Urinary bladder (tissue), 4 donors: ENCODE results near the gene IGSF9B. TPM values are rescaled to one million over a fixed set of nuclear protein-coding genes. Genes with fewer than 3 reads are reported as not detected.

Source experiments
- DNase-seq: peaks from one replicate; pipeline ENCODE4 v3.0.0-alpha.2; 2015; ENCODE audit errors: extremely low spot score
- H3K27ac ChIP-seq: one replicate; pipeline ENCODE4 v1.5.1; 2013; ENCODE audit warnings: low read depth, mild to moderate bottlenecking, moderate library complexity
- H3K36me3 ChIP-seq: one replicate; pipeline ENCODE4 v1.6.1; 2013; ENCODE audit warnings: mild to moderate bottlenecking, moderate library complexity; ENCODE audit not compliant: insufficient read depth
- H3K4me1 ChIP-seq: one replicate; pipeline ENCODE4 v1.6.1; 2013; ENCODE audit warnings: mild to moderate bottlenecking, moderate library complexity; ENCODE audit not compliant: insufficient read depth
- H3K4me3 ChIP-seq: one replicate; pipeline ENCODE4 v1.5.1; 2013; ENCODE audit warnings: low read depth, low read length
- WGBS: extraction: QIAGEN DNeasy Blood & Tissue Kit; methylation state at CpG from one replicate; pipeline ENCODE4 v1.1.7; 2013; 5-methylcytosine and 5-hydroxymethylcytosine counted together
- polyA plus RNA-seq: library from polyadenylated mRNA; stranded (reverse); fragments of 200-250 nt; gene quantifications from one replicate; pipeline ENCODE4 v1.2.3, GENCODE V29; 2013
- total RNA-seq: library from RNA; depleted of rRNA; stranded (reverse); fragments of >200 nt; gene quantifications from one replicate; pipeline ENCODE4 v1.2.3, GENCODE V29; 2014
- donor health status: healthy with polysubstance abuse.
- donor health status: healthy.

IGSF9B gene
- total and polyA plus RNA-seq, 2 donors: 11.4 to 14.0 TPM

DNA sequence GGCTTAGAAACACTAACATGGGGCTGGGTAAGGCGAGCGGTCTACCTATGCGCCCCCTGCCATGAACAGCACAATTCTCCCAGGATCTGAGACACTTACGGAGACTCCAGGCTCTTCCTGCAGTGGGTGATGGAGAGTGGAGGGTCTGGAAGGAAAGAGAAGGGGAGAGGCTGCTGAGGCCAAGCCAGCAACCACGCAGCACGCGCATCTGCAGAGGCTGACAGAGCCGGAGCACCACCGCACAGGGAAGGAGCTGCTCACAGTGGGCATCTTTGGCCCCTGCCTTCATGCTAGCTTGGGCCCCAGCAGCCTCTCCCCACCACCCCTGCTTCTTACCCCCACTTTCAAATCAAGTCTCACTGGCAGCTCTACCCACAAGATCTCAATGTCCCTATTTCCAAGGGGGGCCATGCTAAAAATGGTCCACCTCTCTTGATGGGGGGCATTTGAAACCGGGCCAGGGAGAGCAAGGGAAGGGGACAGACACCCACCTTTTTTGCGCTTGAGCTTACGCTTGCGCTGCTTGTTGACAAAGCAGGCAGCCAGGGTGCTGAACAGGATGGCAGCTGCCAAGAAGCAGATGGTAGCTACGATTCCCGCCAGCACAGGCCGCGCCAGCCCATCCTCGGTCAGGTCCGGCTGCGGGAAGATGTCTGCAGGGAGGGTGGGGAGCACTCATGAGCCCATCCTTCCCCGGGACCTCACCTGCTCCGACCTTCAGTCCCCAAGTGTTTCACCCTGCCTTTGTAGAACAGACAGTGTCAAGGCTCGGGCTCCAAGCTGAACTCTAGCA lies 34.5 kb downstream of the IGSF9B start:
- H3K36me3 ChIP-seq: no peaks in the 10 kb centered on the region
- H3K4me1 ChIP-seq: no peaks in the 10 kb centered on the region
- 93% methylated on average over 23 of the region's 23 CpGs for WGBS
- no peak overlapping the region for H3K4me3 ChIP-seq
- no peak for DNase-seq
- H3K27ac ChIP-seq: no peak overlapping the region

DNA sequence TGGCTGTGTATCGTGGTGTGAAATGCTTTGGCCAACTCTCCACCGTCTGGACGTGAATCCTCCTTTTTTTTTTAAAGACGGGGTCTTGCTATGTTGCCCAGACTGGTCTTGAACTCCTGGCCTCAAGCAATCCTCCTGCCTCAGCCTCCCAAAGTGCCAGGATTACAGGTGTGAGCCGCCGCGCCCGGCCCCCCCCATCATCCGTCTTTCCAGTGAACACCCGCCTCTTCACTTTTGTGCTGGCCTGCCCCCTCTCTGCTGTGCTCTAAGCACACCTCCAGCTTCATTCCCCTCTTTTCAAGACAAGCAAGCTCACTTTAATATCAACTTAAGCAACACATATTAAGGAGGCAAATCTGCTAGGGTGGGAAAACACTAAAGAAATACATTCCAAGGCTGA lies 35.3 kb downstream of the IGSF9B start:
- Histone ChIP-seq H3K27ac (no peak overlapping the region), H3K4me1 (no peaks in the 10 kb centered on the region), H3K4me3 (no peak overlapping the region), H3K36me3 (no peaks in the 10 kb centered on the region)
- WGBS: 95% methylated on average over 10 of the region's 10 CpGs
- DNase-seq: no peak

DNA sequence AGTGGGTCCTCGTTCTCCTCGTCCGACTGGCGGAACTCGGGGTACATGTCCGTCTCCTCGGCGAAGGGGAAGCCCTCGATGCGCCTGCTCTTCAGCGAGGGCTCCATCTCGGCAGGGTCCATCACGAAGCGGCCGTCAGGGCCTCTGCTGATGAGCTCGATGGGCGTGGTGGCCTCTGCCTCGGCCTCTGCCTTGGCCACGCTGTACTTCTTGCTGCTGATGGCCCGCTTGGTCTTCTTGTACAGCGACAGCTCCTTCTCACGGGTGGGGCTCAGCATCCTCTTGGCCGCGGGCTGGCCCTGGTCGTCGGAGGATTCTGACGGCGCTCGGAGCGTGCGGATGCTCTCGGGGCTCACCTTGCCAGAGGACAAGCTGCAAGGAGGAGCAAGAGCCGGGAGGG lies 35.7 kb downstream of the IGSF9B start:
- H3K4me1 ChIP-seq: no peaks in the 10 kb centered on the region
- no peak overlapping the region for H3K4me3 ChIP-seq
- 96% methylated on average over 33 of the region's 33 CpGs for WGBS
- DNase-seq: no peak
- no peak overlapping the region for H3K27ac ChIP-seq
- no peaks in the 10 kb centered on the region for H3K36me3 ChIP-seq

DNA sequence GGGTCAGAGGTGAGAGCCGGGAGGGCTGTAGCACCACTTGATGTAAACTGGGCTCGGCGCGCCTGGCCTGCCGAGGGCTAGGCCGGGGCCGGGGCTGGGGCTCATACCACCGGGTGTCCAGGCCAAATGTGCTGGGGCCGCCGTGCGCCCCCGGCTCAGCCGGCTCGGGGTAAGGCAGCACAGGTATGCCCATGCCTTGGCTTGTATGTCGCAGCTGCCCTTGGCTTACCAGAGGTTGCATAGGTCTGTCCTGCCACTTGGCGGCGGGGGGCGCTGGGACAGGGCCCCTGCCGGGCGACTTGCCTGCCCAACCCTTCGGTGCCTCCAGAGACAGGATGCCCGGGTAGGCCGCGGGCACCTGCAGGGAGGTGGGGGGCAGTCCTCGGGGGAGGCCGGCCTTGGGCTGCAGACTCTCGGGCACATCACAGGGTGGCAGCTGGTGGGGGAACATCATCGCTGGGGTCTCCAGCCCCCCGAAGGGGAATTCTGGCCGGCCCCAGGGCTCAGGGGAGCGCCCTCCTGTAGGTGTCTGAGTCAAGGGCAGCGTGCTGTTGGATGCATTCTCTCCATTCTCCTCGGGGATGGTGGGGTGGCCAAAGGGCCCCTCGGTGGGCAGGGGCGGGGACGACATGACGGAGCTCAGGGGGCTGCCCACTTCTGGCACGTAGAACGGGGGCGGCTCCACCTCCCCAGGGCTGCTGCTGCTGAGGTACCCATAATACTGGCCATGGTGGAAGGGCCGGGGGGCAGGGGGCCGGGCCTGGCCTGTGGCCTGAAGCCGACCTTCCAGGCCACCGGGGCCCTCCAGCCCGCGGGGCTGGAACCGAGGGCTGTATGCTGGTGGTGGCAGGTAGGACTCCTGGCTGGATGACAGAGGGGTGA lies 36.4 kb downstream of the IGSF9B start:
- no peaks in the 10 kb centered on the region for H3K36me3 ChIP-seq
- WGBS: 88% methylated on average over 47 of the region's 47 CpGs

DNA sequence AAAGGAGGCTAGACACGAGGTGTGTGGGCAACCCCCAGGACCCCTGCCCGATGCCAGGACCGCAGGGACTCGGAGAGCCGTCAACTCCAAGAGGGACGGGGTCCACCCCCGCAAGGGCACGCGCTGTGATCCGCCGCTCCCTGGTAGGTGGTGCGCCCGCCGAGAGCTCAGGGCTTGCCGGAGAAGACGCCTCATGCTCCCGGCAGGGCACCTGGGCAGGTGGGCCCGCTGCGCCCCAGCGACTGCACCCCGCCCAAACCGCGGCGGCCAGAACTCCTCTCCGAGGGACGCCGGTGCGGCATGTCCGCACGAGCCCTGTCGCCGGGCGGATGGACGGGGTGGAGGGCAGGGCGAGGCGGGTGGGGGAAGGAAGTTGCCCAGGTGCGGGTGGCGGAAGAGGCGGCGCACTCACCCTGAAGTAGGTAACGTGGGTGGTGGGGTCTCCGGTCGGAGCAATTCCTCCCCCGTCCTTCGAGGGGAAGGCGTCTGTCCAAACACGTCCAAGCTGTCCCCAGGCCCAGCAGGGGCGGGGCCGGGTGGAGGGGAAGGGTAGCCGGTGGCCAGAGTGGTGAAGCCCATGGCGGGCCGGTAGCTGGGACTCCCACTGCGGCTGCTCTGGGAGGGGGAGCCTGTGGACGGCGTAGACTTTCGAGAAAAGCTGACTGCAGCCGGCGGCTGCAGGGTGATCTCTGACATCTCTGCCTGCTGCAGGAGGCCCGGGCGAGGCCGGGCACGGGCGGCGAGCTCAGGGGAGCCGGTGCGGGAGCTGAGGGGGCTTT lies 37.2 kb downstream of the IGSF9B start:
- no peak overlapping the region for H3K4me3 ChIP-seq
- no peaks in the 10 kb centered on the region for H3K36me3 ChIP-seq
- no peak for DNase-seq
- no peaks in the 10 kb centered on the region for H3K4me1 ChIP-seq
- 65% methylated on average over 66 of the region's 66 CpGs for WGBS
- no peak overlapping the region for H3K27ac ChIP-seq

More for the DNA sequence above, 36.4 kb downstream of the IGSF9B start:
- Histone ChIP-seq H3K4me3 (no peak overlapping the region), H3K4me1 (no peaks in the 10 kb centered on the region), H3K27ac (no peak overlapping the region)
- no peak for DNase-seq

DNA sequence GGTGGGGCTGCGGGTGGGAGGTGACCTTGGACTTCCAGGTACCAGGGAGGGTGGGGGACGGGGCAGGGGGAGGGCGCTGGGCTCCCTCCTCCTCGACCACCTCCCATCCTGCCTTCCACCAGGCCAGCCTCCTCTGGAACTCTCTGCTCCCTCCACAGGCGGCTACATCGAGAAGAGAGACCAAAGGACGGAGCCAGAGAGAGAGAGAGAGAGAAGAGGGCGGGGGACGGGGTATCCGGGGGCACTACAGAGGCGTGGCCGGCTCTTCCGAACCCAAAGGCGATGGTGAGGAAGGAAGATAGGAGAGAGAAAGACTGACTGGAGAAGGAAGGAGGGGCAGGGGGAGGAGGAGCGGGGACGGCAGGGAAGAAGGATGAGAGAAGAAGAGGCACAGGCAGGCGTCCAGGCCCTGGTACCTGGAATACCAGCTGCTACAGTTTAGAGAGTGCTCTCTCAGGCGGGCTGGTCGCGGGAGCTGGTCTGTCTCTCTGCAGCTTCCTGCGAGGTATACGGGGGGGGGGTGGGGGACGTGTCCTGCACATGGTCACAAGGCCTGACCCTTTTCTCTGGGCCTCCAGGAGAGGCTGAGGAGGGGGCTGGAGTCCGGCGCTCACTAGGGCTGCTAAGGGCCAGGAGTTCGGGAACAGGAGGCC lies 38.0 kb downstream of the IGSF9B start:
- Histone ChIP-seq H3K36me3 (no peaks in the 10 kb centered on the region), H3K4me1 (no peaks in the 10 kb centered on the region), H3K27ac (no peak overlapping the region), H3K4me3 (no peak overlapping the region)
- 43% methylated on average over 26 of the region's 26 CpGs for WGBS
- no peak for DNase-seq

DNA sequence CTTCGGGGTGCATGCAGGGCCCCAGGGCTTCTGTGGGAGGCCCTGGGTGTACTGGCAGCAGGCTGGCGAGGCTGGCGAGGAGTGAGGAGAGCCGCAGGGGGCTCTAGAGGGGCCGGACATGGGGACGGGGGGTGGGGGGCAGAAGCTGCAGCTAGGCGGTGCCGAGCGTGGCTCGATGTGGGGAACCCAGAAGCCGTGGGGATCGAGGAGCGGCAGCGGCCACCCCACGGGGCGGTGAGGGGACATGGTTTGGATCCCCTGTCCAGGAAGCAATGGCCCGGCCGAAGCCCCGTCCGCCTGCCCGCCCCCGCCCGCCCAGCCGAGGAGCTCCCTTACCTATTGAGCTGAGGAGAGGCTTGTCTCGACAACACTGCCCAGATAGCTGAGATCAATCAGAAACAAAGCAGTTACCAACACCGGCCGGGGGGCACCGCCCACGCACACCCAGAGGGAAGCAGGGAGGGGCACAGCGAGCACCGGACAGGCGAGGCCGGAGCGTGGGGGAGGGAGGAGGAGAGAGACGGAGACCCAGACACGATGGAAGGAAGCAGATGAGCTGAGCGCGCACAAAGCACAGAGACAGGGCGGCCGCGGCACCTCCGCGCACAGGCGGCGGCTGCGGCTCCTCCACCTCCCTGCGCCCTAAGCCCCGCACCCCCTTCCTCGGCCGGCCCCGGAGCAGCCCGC lies 38.7 kb downstream of the IGSF9B start:
- no peaks in the 10 kb centered on the region for H3K4me1 ChIP-seq
- no peak overlapping the region for H3K4me3 ChIP-seq
- no peak for DNase-seq
- 45% methylated on average over 52 of the region's 52 CpGs for WGBS
- H3K36me3 ChIP-seq: no peaks in the 10 kb centered on the region
- H3K27ac ChIP-seq: no peak overlapping the region

DNA sequence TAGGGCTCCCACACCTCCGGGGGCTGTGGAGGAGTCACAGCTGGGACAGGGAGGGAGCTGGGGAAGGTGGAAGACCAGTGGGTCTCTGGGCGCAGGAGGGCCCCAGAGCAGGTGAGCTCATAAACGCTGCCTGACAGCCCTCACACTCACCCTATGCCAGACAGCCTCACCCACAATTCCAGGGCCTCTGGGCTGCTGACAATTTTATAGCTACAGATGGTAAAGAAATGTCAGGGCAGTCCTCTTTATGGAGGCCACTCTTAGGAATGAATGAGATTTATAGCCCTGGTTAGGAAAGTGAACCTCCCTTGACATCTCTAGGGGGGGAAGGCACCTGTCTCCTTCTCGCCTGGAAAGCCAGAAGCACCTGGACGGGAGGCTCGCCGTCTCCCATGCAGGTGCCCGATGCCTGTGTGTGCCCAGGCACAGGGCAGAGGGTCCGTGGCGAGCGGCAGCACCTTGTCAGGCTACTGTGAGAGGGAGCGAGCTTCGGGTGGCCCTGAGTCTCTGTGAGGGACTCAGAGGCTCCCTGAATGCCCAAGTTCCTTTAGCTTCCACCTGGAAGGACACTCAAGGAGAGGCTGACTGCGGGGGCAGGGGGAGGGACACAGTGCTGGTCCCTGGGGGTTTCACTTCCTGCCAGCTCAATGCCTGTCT lies 39.9 kb downstream of the IGSF9B start:
- no peak for DNase-seq
- no peak overlapping the region for H3K27ac ChIP-seq
- WGBS: 76% methylated on average over 14 of the region's 14 CpGs
- H3K36me3 ChIP-seq: no peaks in the 10 kb centered on the region
- H3K4me1 ChIP-seq: no peaks in the 10 kb centered on the region
- H3K4me3 ChIP-seq: no peak overlapping the region

DNA sequence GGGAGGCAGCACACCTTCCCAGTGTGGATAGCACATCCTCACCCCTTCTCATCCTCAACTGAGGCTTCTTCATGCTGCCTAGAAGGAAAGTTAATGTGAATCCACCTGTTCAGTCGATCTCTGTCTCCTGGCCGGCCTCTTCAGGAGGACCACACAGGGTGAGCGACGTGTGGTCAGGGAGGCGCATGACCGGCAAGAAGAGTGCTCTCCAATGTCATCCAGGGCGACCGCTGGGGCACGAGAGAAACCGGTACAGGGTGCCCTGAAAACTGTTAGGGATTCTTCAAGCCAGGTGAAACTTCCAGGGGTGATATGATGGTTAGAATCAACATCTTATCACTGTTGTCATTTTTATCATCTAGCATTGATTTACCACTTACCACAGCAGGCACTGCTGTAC lies 43.0 kb downstream of the IGSF9B start:
- Histone ChIP-seq H3K27ac (no peak overlapping the region), H3K4me1 (no peaks in the 10 kb centered on the region), H3K4me3 (no peak overlapping the region), H3K36me3 (no peaks in the 10 kb centered on the region)
- 88% methylated on average over 10 of the region's 10 CpGs for WGBS
- DNase-seq: no peak

DNA sequence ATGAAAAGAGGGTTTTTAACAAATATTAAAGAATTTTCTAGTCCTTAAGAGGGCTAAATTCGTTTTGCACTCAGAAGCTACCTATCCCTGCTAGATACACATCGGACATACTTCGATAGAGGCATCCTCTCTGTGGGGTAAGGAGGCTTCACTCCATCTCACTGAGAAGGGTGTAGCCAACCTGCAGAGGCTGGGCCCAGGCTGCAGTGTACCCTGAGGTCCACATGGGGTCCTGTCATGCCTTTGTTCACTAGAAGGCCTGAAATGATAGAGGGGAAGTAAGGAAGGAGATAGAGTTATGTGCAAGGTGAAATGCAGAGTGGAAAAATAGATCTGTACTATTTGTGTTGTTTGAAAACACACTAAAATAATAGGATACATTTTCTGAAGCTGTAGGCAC lies 45.6 kb downstream of the IGSF9B start:
- DNase-seq: no peak
- Histone ChIP-seq H3K36me3 (no peaks in the 10 kb centered on the region), H3K4me1 (no peaks in the 10 kb centered on the region), H3K4me3 (no peak overlapping the region), H3K27ac (no peak overlapping the region)
- 79% methylated on average over 3 of the region's 3 CpGs for WGBS

DNA sequence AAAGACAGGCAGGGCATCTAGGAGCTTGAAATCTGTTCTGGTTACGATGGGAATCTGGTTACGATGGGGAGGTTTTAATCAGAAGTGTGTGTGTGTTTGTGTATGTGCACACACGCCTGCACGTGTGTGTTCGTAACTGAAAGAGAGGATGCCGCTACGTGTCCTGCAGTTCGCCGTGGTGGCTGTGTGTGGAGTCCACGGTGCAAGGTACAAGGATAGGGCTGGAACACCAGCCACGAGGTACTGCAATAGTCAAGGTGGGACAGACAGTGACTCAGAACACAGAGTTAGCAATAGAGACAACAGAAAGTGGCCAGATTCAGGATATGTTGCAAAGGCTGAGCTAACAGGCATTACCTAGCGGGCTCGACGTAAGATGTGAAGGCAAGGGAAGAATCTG lies 46.7 kb downstream of the IGSF9B start:
- no peak overlapping the region for H3K4me3 ChIP-seq
- WGBS: 91% methylated on average over 14 of the region's 14 CpGs
- DNase-seq: no peak
- H3K36me3 ChIP-seq: no peaks in the 10 kb centered on the region
- H3K4me1 ChIP-seq: no peaks in the 10 kb centered on the region
- no peak overlapping the region for H3K27ac ChIP-seq

DNA sequence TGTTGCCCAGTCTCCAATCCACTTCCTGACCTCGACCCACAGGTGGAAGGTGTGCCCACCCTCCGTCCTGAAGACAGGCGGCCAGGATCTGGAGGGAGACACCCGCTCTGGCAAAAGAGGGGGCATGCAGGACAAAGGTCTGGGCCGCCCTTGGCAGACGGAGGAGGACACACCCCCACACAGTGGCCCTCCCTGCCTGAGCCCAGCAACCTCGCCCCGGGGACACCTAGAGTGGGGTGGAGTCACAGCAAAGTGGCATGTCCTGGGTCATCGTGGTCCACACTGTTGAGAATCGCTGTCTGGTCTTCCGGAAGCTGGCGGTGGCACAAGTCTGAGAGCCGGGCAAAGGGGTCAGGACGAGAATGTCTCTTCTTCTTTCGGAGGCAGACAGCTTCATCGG lies 47.9 kb downstream of the IGSF9B start:
- DNase-seq: no peak
- Histone ChIP-seq H3K27ac (no peak overlapping the region), H3K36me3 (no peaks in the 10 kb centered on the region), H3K4me3 (no peak overlapping the region), H3K4me1 (no peaks in the 10 kb centered on the region)
- 89% methylated on average over 16 of the region's 16 CpGs for WGBS
